CD4-positive, alpha-beta T cell treated with Interleukin-2 at 100 ng/mL for 4 hours (primary cell): ENCODE data around the gene ZNF888.
A peak's percentile ranks its signal among the peaks of the same experiment; 100 is the strongest.
"Not testable (repeated sequence)": the region's sequence is repeated elsewhere in the genome, so short reads cannot be mapped to it uniquely, and the experiment has no call there.

Experiments used
- DNase-seq: peaks from one replicate; pipeline ENCODE4 v3.0.0-alpha.2; 2020; ENCODE audit warnings: low spot score

The ZNF888 gene

GRCh38 chr19:52872996-52873395 is 50.2 kb downstream of the ZNF888 start:
- not testable (repeated sequence) for DNase-seq

- DNase-seq: no peak
These were observed 51.8 kb downstream of the ZNF888 start for GRCh38 chr19:52871466-52871865.

GRCh38 chr19:52868031-52868430 is 55.2 kb downstream of the ZNF888 start:
- not testable (repeated sequence) for DNase-seq

GRCh38 chr19:52857378-52858191 is 65.6 kb downstream of the ZNF888 start, which contains the start of gene ZNF468:
Gene ZNF468 (minus strand): TSS chr19:52857619. CDS start chr19:52854272, 3,347 bp downstream.
- DNase-seq: peak; percentile 65

- not testable (repeated sequence) for DNase-seq
These were observed 66.5 kb downstream of the ZNF888 start for GRCh38 chr19:52856540-52857377.
